IPS-NIHi7 (cell line): Measurements from ENCODE around the gene DLK2.
"Not testable (repeated sequence)": the region's sequence is repeated elsewhere in the genome, so short reads cannot be mapped to it uniquely, and the experiment has no call there.

ENCODE experiments used
- DNase-seq: peaks from one replicate; pipeline ENCODE4 v3.0.0; 2012; ENCODE audit warnings: mixed read lengths; ENCODE audit errors: extremely low spot score

DLK2 gene

DNA sequence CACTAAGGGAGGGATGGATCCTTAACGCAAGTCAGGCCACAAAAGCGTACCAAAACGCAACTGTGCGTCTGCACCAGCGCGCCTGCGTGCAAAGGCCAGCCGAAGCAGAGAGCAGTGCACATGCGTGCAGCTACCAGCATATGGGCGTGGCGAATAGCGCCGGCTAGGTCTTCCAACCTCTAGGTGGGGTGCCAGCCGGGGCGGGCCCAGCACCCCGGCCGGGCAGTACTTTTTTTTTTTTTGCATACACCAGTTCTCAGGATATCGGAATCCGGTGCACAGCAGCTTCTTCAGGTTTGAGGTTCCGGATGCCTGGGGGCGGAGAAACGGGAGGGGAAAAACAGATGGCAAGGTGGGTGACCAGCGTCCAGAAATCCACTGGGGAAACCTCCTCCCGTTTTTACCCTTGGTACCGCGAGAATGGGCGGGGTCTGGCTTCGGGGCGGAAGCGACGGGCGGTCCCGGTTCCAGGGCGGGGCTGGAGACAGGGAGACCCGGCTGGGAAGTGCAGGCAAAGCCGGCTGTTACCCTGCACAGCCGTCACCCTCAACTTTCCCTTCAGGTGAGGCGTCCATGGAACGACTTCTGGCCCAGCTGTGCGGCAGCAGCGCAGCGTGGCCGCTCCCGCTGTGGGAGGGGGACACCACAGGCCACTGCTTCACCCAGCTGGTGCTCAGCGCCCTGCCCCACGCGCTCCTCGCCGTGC lies 27.8 kb downstream of the DLK2 start, which contains the start of gene ABCC10:
TSS of gene ABCC10 (plus strand) at position 136 of the 706 bp plus-strand sequence. CDS start at position 574, 438 bp downstream.
- peak; percentile 98 for DNase-seq

GRCh38 chr6:43426928-43427405 lies 28.4 kb downstream of the DLK2 start:
- DNase-seq, result no peak

DNA sequence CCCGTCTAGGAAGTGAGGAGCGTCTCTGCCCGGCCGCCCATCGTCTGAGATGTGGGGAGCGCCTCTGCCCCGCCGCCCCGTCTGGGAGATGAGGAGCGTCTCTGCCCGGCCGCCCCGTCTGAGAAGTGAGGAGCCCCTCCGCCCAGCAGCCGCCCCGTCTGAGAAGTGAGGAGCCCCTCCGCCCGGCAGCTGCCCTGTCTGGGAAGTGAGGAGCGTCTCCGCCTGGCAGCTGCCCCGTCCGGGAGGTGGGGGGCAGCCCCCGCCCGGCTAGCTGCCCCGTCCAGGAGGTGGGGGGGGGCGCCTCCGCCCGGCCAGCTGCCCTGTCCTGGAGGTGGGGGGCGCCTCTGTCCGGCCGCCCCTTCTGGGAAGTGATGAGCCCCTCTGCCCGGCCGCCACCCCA lies 30.3 kb downstream of the DLK2 start:
- DNase-seq, result not testable (repeated sequence)

GRCh38 chr6:43421831-43422230 lies 33.5 kb downstream of the DLK2 start:
- no peak for DNase-seq

GRCh38 chr6:43420012-43420709 lies 35.2 kb downstream of the DLK2 start:
- no peak for DNase-seq

DNA sequence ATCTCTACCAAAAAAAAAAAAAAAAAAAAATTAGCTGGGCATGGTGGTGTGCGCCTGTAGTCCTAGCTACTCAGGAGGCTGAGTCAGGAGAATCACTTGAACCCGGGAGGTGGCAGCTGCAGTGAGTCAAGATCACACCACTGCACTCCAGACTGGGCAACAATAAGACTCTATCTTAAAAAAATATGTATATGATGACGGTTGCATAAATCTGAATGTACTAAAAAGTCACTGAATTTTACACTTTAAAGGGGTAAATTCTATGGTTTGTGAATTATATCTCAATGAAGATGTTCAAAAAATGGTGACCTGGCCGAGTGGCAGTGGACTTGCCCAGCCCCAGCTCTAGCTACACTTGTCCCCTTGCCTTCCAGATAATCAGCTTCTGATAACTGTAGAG lies 38.4 kb downstream of the DLK2 start:
- DNase-seq, result no peak

- not testable (repeated sequence) for DNase-seq
Observed at GRCh38 chr6:43415275-43415674, 40.1 kb downstream of the DLK2 start.

GRCh38 chr6:43413002-43413401 lies 42.3 kb downstream of the DLK2 start:
- DNase-seq, result no peak

GRCh38 chr6:43412541-43412940 lies 42.8 kb downstream of the DLK2 start:
- no peak for DNase-seq

DNA sequence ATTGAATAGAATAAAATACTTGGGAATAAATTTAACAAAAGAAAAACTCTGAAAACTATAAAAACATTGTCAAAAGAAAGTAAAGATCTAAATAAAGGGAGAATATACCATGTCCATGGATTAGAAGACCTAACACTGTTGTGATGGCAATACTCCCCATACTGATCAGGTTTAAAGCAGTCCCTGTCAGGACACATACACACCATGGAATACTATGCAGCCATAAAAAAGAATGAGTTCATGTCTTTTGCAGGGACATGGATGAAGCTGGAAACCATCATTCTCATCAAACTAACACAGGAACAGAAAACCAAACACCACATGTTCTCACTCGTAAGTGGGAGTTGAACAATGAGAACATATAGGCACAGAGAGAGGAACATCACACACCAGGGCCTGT lies 44.6 kb downstream of the DLK2 start:
- DNase-seq, result not testable (repeated sequence)

GRCh38 chr6:43408259-43408658 lies 47.1 kb downstream of the DLK2 start:
- no peak for DNase-seq

DNA sequence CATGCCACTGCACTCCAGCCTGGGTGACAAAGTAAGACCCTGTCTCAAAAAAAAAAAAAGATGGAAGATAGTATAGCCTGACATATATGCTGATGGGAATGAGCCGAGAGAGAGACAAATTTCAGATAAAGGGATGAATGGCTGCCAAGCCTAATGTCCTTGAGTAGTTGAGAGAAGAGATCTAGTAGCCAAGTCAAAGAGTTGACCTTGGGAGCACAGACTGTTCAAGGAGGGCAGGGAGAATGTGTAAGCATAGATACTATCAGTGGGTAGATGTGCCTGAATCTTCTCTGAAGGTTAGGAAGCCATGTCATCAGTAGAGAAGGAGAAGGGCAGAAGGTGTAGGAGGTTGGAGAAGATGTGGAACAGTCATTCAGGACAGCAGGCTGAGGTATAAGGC lies 48.1 kb downstream of the DLK2 start:
- DNase-seq, result no peak

DNA sequence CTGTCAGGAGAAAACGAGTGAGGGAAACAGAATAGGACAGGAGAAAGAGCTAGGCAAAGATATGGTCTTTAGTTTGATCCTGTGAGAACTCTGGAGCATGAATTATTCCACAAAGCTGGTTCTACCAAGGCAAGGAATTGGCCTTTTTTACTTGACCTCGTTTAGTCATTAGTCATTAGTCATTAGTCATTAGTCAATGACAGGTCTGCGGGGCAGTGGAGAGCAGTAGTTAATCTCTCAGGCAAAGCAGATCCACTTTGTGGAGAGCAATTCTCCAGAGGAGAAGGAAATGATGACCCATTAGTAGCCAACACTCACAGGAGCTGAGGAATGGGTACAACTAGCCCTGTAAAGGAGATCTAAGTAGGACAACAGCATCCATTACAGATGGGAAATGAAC lies 50.0 kb downstream of the DLK2 start:
- DNase-seq, result no peak

GRCh38 chr6:43402820-43403219 lies 52.5 kb downstream of the DLK2 start:
- no peak for DNase-seq

DNA sequence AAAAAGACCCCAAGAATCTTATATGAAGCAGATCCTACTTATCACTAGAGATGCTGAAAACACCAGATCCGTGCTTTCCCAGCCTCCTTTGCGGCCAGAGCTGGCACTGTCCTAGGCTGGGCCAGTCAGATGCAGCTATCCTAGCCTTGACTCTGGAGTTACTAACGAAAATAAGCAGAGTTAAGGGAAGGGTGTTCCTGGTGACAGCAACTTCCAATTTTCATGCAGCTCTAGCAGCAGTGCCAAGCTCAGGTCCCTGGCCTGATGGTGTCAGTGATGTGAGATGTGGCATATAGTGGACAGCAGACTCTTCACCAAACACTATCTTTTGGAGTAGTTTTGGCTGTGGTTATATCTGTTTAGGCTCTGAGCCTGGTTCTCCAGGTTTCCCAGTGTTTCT lies 53.6 kb downstream of the DLK2 start:
- DNase-seq, result no peak
